ENCODE data around the gene NOXO1. TPM values are rescaled to one million over a fixed set of nuclear protein-coding genes. Genes with fewer than 3 reads are reported as not detected.
"Not testable (repeated sequence)": the region's sequence is repeated elsewhere in the genome, so short reads cannot be mapped to it uniquely, and the experiment has no call there.

Gene NOXO1
- total RNA-seq, 1 experiment from 2014 or later = 0.24 TPM

DNA sequence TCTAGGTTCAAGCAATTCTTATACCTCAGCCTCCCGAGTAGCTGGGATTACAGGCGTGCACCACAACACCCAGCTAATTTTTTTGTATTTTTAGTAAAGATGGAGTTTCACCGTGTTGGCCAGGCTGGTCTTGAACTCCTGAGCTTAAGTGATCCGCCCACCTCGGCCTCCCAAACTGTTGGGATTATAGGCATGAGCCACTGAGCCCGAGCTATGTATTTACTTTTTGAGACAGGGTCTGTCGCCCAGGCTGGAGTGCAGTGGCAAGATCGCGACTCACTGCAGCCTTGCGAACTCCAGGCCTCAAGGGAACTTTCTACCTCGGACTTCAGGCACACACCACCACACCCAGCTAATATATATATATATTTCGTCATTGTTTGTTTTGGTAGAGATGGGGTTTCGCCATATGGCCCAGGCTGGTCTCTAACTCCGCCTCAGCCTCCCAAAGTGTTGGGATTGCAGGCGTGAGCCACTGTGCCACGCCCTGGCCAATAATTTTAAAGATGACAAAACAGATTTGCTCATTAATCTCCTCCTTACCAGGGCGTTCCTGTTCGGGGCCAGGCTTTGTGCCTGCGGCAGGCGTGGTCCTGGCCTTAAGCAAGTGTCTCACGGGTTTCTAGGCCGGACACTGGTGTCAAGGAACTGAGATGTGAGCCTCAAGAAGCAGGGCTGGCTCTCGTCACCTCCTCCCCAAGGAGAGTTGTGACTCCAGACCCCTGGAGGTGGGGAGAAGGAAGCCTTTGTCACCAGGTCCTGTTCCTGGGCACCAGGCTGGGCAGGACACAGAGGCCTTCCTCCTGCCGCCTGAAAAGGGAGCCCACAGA is 34.1 kb upstream of the NOXO1 start:
- in situ Hi-C loops (cut with HindIII; ENCODE audit: low pct_unique_long_range_greater_than_20kb, low sequenced_read_pairs) = no loop called here
- peak; percentile 90 for DNase-seq (ENCODE audit: low read depth)

DNA sequence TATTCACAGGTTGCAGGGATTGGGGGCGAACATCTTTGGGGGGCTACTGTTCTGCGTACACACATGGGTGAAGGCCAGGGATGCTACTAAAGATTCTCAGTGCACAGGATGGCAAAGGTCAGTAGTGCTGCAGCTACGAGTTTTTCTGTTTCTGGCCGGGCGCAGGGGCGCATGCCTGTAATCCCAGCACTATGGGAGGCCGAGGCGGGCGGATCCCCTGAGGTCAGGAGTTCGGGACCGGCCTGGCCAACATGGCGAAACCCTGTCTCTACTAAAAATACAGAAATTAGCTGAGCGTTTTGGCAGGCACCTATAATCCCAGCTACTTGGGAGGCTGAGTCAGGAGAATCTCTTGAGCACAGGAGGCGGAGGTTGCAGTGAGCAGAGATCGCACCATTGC is 32.3 kb upstream of the NOXO1 start:
- no peak for DNase-seq (ENCODE audit: low read depth)
- in situ Hi-C loops (cut with HindIII; ENCODE audit: low pct_unique_long_range_greater_than_20kb, low sequenced_read_pairs) = no loop called here

DNA sequence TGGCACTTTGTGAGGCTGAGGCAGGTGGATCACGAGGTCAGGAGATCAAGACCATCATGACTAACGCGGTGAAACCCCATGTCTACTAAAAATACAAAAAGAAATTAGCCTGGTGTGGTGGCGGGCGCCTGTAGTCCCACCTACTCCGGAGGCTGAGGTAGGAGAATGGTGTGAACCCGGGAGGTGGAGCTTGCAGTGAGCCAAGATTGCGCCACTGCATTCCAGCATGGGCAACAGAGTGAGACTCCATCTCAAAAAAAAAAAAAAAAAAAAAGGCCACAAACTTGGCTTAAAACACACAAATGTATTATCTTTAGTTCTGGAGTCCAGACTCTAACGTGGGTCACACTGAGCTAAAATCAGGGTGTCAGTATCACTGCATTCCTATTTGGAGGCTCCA is 30.5 kb upstream of the NOXO1 start:
- DNase-seq (ENCODE audit: low read depth); in situ Hi-C loops (cut with HindIII; ENCODE audit: low pct_unique_long_range_greater_than_20kb, low sequenced_read_pairs): not testable (repeated sequence)

DNA sequence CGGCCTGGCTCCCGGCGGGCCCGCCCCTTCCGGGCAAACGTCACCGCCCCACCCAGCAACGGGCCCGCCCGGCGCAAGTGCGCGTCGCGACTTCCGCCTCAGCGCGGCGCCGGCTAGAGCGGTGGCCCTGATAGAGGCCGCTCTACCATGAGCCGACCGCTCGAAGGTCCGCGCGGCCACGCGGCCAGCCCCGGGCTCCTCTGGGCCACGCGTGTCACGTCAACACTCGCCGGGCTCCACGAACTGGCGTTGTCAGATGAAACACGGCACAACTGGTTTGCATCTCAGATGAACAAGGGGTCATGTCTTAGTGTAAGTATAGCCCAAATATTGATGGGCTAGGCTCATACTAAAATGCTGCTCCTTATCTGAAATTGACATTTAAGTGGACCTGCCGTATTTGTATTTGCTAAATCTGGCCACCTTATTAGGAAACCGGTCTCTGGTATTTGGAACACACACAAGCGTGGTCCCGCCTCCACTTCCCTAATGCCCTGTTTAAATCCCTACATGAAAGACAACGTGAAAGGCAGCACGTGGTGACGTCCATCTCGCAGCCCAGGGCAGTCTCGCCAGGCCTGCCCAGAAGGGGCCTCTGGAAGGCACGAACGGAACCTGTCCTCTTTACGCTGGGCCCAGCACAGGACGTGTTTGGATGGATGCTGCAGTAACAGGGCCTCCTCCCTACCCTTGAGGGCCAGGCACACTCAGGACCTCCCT is 28.7 kb upstream of the NOXO1 start, which contains the start of gene ZNF598:
ZNF598 (minus strand) TSS at position 31 of the 720 bp plus-strand sequence.
- peak; percentile 84 for DNase-seq (ENCODE audit: low read depth)
- in situ Hi-C loops (cut with HindIII; ENCODE audit: low pct_unique_long_range_greater_than_20kb, low sequenced_read_pairs) = no loop called here

DNA sequence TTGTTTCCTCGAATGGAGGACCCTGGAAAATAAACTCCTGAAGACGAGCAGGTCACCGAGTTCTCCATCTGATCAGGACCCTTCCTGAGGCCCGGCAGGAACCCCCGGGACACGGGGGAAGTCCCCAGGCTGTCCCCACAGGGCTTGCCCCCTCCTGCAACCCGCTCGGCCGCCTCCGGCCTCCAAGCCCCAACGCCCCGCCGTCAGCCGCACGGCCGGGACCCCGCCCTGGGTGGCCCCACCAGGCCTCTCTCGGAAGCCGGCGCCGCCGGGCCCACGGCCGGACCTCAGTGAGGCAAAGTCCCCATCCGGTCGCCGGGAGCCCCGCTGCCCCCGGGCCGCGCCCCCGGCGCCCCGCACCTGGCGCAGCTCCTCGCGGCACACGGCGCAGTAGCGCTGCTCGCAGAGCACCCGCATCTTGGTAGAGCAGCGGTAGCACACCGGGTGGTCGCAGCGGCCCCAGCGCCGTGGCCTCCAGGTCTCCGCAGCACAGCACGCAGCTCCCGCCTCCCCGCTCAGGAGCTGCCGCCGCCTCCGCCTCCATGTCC is 28.0 kb upstream of the NOXO1 start:
- no peak for DNase-seq (ENCODE audit: low read depth)
- in situ Hi-C loops (cut with HindIII; ENCODE audit: low pct_unique_long_range_greater_than_20kb, low sequenced_read_pairs) = no loop called here

DNA sequence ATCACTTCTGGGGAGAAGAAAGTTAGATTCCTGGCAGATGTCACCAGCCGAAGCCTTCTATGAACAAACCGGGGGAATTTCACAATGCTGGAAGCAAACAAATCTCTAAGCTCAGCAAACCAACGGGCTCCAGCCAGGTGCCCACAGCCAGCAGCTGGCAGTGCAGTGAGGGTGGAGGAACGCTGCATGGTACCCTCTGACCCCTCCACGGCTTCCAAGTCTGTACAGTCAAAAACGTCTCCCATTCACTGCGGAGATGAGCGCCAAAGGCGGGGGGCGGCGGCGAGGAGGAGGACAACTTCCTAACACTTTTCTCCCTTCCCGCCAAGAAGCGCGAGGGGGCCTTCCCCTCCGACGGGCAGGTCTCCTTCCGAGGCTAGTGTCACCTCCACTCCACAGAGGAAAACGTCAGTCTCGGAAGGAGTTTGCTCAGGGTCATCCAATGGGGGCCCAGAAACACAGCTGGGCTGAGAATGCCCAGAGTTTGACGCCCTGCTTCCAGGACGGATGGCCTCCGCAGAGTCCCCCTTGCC is 27.4 kb upstream of the NOXO1 start:
- in situ Hi-C loops (cut with HindIII; ENCODE audit: low pct_unique_long_range_greater_than_20kb, low sequenced_read_pairs) = no loop called here
- no peak for DNase-seq (ENCODE audit: low read depth)

DNA sequence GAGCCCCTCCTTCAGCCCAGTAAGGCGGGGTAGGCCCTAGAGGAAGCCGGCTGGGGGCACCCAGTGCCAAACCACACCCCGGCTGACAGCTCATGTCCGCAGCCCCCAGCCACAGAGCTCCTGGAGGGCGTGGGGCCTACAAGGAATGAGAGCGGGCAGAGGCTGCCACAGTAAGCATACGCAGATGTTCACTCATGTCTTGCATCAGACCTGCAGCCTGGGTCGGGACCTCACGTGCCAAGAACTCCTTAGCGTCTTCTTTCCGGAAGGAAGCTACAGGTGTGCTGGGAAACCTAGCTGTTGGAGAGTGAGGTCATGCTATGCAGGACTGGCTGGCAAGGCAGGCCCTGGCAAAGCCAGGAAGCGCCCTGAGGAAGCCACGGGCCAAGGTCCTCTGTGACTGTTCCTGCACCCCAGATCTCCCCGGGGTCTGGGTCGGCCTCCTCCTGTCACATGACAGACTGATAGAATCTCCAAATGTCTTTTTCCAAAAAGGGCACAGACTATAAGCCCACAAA is 26.8 kb upstream of the NOXO1 start:
- no peak for DNase-seq (ENCODE audit: low read depth)
- in situ Hi-C loops (cut with HindIII; ENCODE audit: low pct_unique_long_range_greater_than_20kb, low sequenced_read_pairs) = no loop called here

DNA sequence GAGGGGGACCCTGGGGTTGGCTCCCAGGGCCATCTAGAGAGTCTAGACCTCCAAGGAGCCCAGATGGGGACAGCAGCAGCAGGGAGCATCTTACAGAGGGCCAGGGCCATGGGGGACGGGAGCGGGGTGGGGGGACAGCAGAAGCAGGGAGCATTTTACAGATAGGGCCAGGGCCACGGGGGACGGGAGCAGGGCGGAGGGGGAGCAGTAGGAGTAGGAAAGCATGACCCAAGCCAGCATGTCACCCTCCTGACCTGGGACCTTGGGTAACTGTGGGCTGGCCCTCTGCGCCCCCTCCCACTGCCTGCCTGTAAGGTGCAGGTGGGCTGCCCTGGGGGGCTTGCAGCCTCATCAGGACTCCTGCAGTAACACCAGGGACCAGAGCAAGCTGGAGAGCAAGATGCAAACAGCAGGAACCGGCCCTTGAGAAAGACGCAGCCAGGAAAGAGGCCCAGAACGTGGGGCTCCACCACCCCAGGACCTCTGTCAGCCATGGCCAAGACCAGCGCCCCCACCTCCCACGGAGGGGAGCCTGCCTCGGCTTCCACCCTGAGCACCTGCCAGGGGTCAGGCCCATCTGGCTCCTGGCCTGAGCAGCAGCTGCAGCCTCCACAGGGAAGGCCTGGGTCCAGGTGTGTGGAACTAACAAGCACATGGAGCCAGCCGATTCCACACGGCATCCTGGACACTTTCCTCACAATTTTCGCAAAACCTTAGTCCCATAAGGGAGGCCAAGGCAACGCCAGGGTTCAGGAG is 26.0 kb upstream of the NOXO1 start:
- in situ Hi-C loops (cut with HindIII; ENCODE audit: low pct_unique_long_range_greater_than_20kb, low sequenced_read_pairs) = no loop called here
- no peak for DNase-seq (ENCODE audit: low read depth)

DNA sequence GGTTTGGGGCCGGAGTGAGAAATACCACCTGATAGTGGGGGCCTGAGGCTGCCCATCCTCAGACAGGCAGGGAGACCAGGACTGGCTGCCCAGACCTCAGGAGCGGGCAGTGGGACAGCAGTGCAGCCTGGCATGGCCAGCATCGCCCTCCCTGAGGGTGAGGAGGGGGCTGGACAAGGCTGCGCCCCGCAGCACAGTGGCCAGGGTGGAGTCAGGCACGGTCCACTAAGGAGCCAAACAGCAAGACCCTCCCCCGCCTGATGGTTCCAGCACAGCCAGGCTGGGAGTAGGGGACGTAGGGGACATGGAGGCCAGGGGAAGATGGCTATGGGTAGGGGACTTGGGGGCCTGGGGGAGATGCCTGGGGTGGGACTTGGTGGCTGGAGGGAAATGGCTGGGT is 25.0 kb upstream of the NOXO1 start:
- DNase-seq (ENCODE audit: low read depth) = no peak
- in situ Hi-C loops (cut with HindIII; ENCODE audit: low pct_unique_long_range_greater_than_20kb, low sequenced_read_pairs) = no loop called here

DNA sequence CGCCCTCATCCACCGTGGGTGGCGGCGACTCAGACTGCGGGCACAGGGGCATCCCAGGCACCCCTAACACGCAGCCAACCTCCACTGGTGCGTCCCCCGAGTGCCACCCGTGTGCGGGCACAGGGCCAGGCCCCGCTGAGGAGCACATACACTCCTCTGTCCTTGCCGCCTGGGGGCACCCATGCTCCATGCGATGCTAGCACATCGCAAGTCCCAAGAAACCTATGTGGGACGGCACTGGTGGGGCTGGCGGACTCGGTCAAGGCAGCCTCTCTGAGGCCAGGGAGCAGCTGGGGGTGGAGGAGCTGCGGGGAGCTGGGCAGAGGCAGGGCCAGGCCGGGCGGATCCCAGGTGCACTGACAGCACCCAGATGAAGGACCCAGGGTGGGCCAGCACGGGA is 24.4 kb upstream of the NOXO1 start:
- in situ Hi-C loops (cut with HindIII; ENCODE audit: low pct_unique_long_range_greater_than_20kb, low sequenced_read_pairs) = no loop called here
- DNase-seq (ENCODE audit: low read depth) = no peak

DNA sequence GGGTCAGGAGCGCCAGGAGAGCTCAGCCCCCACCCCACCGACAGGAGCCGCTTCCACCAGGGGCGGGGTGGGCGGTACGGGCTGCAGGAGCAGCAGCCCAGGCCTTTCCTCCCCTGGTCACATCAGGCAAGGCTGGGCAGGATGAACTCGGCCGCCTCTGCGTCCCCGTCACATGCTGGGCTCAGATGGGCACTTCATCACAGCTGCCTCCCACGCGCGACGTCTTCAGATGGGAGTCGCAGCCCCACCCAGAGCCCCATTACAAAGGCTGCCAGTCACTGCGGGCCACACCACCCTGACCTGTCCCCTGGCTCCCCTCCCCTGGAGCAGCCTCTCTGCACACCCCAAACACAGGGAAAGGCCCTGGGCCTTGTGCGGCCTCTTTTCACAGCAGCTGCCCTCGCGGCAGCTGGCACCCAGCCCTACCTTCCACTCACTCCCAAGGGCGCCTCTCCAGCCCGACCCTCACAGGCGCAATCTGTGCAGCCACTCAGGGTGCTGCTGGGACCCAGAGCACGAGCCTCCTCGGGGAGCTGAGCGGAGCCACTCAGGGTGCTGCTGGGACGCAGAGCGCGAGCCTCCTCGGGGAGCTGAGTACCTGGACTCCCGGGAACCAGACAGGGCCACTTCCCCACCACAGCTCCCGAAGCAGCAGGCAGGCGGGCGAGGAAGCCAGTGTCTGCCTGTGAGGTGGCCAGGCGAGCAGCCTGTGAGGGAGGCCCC is 23.7 kb upstream of the NOXO1 start:
- in situ Hi-C loops (cut with HindIII; ENCODE audit: low pct_unique_long_range_greater_than_20kb, low sequenced_read_pairs) = no loop called here
- no peak for DNase-seq (ENCODE audit: low read depth)

DNA sequence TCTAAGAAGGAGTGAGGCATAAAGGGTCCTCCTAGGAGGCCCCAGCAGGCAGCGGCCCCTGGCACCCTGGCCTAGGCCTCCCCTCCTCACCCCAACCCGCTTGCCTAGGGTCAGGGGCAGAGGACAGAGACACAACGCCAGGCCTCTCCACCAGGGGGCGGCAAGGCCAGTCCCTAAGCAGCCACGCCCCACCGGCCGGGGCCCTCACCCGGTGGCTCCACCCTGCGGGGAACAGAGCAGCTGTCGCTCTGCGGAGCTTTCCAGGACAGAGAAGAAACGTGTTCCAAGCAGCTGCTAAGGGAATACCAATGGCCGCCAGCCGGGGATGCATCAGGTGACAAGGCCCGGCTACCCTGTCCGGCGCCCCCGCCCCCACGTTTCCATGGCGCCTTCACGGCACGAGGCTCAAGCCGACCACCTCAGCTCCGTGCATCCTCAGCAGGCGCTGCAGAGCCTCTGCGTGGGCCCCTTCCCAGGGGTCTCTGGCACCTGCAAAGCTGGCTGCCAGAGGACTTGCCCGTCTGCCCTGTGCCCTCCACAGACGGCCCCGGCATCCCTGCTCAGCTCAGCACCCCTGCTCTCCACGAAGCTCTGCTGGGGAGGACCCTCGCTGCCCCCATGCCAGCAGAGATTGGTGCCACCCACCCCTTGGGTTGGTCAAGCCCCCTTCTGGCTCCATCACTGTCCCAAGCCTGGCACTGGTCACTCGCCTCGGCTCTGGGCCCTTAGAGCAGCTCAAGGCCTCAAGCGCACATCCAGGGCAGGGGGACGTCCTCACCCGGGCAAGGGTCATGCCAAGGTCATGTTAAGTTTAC is 22.8 kb upstream of the NOXO1 start:
- peak; percentile 90 for DNase-seq (ENCODE audit: low read depth)
- in situ Hi-C loops (cut with HindIII; ENCODE audit: low pct_unique_long_range_greater_than_20kb, low sequenced_read_pairs) = no loop called here

DNA sequence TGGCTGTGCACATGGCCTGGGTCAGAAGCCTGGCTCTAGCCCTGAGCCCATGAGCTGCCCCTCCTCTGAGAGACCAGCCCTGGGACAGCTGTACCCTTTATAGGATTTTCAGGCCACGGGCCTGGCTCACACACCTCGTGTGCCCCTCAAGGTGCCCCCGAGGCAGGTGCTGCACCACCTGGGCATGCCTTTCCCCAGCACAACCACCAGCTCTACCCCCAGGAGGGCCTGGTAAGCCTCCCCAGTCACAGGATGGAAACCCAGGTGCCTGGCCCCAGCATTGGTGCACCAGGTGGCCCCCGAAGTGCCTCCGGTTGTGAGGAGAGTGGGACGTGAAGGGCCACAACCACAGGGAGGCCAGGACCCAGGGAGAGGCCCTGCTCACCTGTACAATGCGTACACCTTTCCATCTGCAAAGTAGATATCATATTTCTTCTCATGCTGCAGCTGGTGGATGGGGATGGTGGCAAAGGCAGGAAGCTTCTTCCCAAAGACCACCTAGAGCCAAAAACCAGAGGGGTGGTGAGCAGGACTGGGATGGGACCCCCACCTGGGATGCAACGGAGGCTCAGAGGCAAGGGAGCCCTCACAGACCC is 22.1 kb upstream of the NOXO1 start:
- in situ Hi-C loops (cut with HindIII; ENCODE audit: low pct_unique_long_range_greater_than_20kb, low sequenced_read_pairs) = no loop called here
- DNase-seq (ENCODE audit: low read depth) = no peak

DNA sequence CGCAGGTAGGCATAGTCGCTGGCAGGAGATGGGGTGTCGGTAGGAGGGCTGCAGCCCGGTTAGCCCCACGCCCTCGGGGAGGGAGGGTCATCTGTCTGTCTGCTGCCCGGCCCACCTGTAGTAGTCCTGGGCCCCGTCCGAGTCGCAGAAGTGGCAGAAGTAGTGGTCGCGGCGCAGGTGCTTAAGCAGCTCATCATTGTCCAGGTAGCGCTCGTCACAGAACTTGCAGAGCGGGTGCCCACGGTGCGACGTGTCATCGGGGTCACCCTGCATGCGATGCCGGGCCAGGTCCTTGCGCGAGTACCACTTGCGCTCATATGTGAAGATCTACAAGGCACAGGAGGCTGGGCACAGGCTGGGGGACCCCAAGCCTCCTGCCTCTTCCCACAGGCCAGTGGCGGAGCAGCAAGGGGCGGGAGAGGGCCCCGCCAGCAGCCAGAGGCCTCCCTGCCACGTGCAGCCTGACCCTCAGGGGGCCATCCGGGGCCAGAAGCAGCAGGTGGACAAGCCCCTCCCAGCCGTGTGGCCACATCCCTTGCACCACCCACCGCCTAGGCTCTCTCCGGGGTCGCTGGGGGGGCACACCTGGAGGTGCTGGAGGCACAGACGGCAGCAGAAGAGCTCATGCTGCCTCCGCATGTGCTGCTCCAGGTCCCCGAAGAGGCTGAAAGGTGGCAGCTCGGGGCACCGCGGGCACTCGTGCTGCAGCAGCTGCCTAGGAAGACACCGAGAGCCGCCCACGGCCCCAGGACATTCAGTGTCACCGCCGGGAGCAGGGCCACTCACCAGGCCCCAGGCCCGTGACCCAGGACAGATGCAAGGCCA is 21.3 kb upstream of the NOXO1 start:
- in situ Hi-C loops (cut with HindIII; ENCODE audit: low pct_unique_long_range_greater_than_20kb, low sequenced_read_pairs) = no loop called here
- DNase-seq (ENCODE audit: low read depth) = no peak

DNA sequence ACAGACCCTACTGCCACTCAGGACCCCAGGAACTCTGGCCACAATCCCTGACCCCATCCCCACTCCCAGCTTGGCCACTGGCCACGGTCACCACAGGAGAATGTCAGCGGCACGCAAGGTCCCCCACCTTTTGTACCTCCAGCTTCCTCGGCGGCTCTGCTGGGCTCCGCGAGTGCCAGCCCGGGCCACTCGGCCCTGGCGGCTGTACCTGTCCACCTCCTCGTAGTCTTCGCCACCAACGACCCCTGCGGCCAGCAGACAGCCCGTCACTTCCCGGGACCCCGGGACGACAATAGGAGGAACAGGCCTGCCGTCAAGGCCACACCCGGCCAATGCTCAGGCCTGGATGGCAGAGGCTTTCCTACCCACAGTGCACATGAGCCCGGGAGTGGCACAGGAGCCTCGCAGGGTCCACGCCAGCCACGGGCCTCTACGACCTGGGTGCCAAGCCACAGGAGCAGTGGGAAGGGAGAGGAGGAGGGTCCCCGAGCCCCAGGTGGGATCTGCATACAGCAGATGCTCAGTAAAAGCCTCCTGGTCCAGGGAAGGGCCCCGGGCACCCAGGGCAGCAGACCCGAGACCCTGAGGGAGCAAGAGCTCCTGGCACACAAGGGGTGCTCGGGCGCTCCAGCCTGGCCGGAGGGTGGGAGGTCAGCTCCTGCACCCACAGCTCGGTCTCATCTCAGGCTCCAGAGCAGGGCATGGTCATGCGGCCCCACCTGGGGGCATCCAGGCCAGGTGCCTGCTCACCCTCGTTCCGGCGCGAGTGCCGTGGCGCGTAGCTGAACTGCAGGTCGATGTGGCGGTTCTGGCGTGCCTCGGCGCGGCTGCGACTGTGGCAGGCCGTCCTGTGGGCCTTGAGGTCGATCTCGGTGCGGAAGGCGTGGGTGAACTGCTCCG is 20.4 kb upstream of the NOXO1 start:
- in situ Hi-C loops (cut with HindIII; ENCODE audit: low pct_unique_long_range_greater_than_20kb, low sequenced_read_pairs) = no loop called here
- no peak for DNase-seq (ENCODE audit: low read depth)

Measured in Caki2 (cell line).